HTERT RPE-1 (cell line): Measurements from ENCODE around the gene DRD3.

ENCODE experiments used
- in situ Hi-C: fragments of 300-500 bp; cut with MboI; formaldehyde crosslinking; loops from 4 replicates; pipeline ENCODE4 v1.14.3; 2020; ENCODE audit warnings: low sequenced_read_pairs

DRD3 gene

DNA sequence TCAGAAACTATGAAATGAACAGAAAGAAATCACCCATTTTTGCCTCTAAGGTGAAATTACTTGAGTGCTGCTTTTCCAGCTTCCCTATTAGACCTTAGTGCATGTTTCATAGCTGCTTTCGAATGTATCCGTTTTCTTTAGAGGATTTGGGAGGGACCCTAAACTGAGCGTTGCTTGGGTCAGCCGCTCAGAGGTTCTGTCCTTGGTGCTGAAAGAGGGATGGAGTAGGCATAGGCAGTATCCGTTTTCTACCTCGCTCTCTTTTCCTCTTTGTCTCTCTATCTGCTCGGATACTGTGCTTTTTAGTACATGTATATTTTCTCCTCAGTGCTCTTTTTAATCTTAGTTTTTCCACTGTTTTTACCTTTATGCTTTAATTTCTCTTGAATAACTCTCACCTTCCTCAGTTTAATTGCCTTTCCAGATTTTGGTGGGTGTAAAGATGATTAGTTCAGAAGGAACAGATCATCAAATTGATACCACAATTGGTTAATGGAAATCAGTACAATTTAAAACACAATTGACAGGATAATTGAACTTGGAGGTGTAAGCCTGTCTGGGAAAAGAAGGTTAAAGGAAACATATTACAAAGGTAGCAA lies at the start of gene DRD3:
Gene DRD3, minus strand, starts transcription at position 283 of the 599 bp plus-strand sequence. CDS start 7,060 bp downstream, outside the sequence.
- in situ Hi-C loops: no loop called here

DNA sequence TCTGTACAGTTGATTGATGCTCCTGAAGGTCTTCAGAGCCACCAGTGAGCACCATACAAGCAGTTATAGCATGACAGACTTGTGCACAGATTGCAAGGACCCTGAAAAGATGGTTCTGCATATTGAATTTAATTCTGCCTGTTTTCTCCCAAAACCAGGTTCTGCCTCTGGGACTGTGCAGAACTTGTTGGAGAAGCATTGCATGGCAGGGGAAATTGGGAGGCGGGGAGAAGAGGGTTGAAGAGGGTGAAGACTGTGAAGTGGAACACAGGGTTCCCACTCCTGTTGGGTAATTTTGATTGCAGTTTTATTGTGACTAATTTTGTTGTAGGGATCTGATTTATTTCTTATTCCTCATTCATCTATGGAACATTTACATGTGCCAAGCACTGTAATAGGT lies 48.2 kb upstream of the DRD3 start:
- in situ Hi-C loops: no loop called here

DNA sequence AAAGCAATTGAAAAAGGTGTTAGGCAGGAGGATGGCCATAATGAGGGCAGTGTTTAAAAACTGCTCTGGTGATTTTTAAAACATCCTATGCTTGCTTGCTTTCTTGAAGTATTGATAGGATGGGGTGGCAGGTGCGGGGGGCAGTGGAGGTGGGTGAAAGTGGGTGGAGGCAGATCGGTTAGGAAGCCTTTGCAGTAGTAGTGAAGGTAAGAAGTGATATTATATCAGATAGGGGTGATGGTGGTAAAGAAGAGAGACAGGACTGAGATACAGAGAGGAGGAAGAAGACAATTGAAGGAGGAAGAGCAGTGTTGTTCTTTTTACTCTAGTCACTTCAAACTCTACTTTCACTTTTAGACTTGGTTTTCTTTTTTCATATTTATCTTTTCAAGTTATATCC lies 47.5 kb upstream of the DRD3 start:
- in situ Hi-C loops: no loop called here

DNA sequence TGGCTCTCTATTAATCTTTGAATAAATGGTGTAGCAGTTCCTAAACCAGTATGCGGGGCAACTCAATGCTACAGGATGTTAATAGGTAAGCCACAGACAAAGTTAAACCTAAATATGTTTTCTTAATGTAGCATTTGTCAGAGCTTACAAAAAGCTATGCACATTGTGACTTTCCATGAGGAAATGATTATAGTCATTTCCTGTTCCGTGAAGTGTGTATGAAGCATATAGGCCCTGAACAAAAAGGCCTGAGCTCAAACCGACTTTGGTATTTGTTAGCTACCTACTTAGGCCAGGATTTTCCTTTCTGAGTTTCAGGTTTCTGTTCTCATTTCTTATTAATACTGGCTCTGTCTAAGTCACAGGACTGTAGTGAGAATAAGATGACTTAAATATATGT lies 44.3 kb upstream of the DRD3 start:
- in situ Hi-C loops: no loop called here

DNA sequence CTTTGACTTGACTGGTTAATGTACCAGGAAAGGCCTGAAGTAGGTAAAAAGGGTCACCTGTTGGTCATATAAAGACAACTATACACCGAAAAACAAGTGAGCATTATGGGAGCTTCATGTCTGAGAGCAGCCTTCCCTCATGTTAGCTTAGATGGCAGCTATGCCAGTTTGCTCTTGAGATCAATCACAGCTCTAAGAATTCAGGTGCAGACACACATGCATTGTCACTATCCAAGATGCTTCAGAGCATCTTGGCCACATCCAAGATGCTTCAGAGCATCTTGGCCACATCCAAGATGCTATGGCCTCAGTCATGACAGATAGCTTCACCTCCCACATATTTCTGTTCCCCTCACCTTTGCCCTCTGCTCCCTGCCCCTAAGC lies 43.0 kb upstream of the DRD3 start:
- in situ Hi-C loops: no loop called here

GRCh38 chr3:114221165-114221880 lies 42.5 kb upstream of the DRD3 start:
- in situ Hi-C loops: no loop called here

DNA sequence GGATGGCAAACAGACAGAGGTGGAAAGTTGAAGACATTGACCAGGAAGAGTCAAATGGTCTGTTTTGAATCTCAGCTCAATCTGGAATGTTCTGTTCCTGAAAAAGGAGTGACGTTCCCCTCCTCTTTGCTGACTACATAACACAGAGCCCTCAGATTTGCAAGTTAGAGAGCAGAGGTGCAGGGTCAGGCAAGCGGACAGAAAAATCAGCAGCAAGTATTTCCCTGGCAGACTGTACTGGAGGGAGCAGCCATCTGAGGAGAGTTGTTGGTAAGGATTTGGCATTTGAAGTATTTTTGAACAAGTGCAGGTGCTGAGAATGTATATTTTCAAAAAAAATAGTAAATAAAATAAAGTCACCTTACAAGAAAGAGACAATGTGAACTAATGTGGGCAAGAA lies 40.9 kb upstream of the DRD3 start:
- in situ Hi-C loops: no loop called here

GRCh38 chr3:114218578-114219185 lies 39.8 kb upstream of the DRD3 start:
- in situ Hi-C loops: no loop called here

- in situ Hi-C loops: no loop called here
Observed at GRCh38 chr3:114218006-114218405, 39.2 kb upstream of the DRD3 start.

GRCh38 chr3:114217266-114217665 lies 38.4 kb upstream of the DRD3 start:
- in situ Hi-C loops: no loop called here

DNA sequence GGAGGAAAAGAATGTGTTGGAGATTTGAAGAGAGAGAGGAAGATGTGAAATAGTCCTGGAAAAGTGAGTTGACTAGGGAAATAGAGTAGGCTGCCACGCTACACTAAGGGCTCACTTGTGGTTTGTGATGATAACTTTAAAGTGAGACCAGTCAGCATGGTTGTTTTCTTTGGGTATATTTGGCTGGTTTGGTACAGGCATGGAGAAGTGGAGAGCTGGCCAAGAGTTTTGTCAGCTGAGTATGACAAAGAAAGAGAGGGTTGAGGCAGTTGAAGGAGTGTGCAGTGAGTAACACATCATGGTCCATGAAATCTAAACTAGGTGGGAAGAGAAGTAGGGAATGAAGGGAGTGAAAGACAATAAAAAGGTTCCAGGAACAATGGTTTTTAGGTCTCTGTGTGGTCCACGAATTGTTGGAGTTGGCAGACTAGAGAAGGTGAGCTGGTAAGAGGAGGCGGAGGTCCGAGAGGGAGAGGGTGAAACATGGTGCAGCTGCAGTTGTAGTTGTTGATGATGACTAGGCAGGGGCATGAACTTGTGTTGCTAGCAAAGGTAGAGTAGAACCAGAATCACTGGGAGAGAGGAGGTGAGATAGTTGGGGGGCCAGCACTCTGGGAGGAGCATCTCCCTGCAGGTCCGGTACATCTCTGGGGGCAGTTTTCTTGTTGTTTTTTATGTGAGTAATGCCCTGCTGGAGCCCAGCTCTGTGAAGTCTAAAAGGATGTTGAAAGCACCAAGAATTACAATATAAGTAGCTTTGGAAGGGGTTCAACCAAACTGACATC lies 37.5 kb upstream of the DRD3 start:
- in situ Hi-C loops: no loop called here

GRCh38 chr3:114214542-114215341 lies 35.9 kb upstream of the DRD3 start:
- in situ Hi-C loops: no loop called here

DNA sequence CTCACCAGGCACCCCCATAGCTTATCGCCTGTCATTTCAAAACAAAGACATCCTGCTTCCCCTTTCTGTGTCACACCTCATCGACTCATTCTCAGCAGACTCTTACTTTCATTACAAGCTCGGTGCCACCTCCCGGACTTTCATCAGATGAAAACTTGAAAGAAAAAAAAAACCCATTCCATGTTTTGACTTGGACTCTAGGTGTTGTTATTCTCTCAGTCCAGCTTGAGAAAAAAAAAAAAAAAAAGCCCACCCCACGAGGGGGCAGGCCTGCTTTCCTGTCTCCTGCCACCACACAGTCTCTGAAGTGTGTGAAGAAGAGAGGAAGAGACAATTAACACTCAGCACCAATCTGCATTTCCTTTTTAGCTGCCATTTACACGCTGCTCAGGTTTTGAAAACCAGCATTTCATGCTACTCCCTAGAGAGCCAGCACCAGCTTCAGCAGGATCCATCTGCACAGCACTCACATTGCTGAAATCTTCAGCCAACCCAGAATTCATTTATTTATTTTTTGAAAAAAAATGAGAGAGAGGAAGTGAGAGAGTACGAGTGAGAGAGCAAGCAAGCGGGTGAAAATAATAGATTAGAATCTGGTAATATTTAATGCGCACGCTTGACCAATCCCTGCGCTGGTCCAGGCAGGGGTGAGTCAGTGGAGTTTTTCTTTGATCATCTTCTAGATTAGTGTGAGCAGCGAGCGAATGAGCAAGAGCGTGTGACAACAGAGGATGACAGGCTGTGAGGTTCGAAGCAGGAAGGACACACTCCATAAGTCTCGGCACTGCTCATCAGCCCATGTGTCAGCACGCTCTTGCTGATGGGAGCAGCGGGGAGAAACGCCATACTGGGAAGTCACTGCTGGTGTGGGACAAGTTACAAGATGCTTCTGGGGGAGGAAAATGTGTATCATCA lies 35.0 kb upstream of the DRD3 start:
- in situ Hi-C loops: no loop called here

GRCh38 chr3:114213292-114213626 lies 34.4 kb upstream of the DRD3 start:
- in situ Hi-C loops: no loop called here

DNA sequence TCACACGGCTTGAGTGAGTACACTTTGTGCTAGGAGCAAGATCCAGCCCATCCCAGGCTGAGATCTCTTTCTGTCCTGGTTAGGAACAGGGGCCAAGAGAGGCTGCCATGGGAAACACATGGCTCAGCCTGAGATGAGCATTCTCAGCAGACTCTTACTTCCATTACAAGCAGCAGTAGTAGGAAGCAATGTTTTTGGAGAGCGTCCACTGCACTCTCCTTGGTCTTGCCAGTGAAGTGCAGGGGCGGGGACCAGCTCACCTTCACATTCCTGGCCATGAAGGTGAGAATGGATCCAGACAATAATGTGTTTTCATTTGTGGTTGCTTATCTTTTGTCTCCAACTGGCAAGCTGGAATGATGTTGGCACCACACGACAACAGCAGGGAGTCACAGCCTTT lies 33.8 kb upstream of the DRD3 start:
- in situ Hi-C loops: no loop called here

- in situ Hi-C loops: no loop called here
Observed at GRCh38 chr3:114207768-114208167, 28.9 kb upstream of the DRD3 start.

GRCh38 chr3:114206342-114206741 lies 27.5 kb upstream of the DRD3 start:
- in situ Hi-C loops: no loop called here

DNA sequence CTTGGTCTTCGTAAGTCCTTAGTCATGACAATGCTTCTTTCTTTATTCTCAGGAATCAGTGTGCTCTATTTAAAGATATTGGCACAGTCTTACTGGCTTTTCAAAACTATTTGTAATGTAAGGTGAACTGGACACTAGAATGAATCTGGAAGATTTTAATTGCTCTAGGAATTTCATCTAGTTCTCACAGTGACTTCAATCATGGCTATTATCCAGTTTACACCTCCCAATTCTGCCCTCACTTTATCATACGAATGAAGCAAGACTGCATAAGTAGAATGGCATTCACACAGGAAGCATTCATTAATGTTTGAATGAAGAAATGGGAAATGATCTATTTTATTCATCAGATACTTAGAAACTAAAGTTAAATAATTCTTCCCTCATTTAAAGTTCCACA lies 26.7 kb upstream of the DRD3 start:
- in situ Hi-C loops: no loop called here

DNA sequence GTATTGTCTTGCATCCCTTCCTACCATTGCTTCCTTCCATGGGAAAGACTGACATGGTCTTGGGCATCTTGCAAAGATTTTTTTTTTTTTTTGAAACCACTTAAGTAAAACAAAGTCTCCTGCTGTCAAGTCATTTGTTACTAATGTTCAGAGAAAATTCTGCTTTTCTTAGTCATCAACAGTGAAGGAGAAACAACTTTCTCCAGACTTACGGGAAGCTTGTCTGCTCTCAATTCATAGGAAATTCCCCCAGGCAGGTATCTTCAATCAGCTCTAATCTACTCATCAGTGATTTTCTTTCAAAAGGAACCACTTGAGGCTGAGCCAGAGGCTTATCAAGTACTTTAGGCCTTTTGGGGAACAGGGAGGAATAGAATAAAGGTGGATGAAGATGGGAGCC lies 15.9 kb upstream of the DRD3 start:
- in situ Hi-C loops: no loop called here

GRCh38 chr3:114192136-114192535 lies 13.3 kb upstream of the DRD3 start:
- in situ Hi-C loops: no loop called here
